Brain microvascular endothelial cell (primary cell): ENCODE data around the gene ELOVL7.
"Not testable (repeated sequence)": the region's sequence is repeated elsewhere in the genome, so short reads cannot be mapped to it uniquely, and the experiment has no call there.

Experiments used
- DNase-seq: peaks from one replicate; pipeline ENCODE4 v3.0.0-alpha.2; 2020
- H3K27ac ChIP-seq: fragments of 250-450 bp; sonication (Bioruptor Pico); 2 replicates; pipeline ENCODE4 v1.5.1; 2020; ENCODE audit warnings: mild to moderate bottlenecking, moderate library complexity
- H3K27me3 ChIP-seq: fragments of 250-450 bp; sonication (Bioruptor Pico); replicated peaks from 2 replicates; pipeline ENCODE4 v1.5.1; 2020; ENCODE audit warnings: mild to moderate bottlenecking
- H3K36me3 ChIP-seq: fragments of 250-450 bp; sonication (Bioruptor Pico); replicated peaks from 2 replicates; pipeline ENCODE4 v1.5.1; 2020; ENCODE audit warnings: mild to moderate bottlenecking
- H3K4me3 ChIP-seq: 2 replicates; pipeline ENCODE4 v1.5.1; 2011; ENCODE audit warnings: low read depth, mild to moderate bottlenecking, control low read depth, low read length, moderate library complexity
- in situ Hi-C: cut with HindIII; loops from 2 replicates; pipeline ENCODE4 v1.10.0; 2017; ENCODE audit warnings: low sequenced_read_pairs, low pct_ligation_motif_present
- TF ChIP-seq, protein P1 (sequence below): IDR thresholded peaks from 2 replicates; pipeline ENCODE4 v1.5.1; 2011; ENCODE audit warnings: low read depth, mild to moderate bottlenecking, moderate library complexity, low read length, control low read depth, inconsistent platforms; ENCODE audit errors: missing control alignments

Gene ELOVL7

DNA sequence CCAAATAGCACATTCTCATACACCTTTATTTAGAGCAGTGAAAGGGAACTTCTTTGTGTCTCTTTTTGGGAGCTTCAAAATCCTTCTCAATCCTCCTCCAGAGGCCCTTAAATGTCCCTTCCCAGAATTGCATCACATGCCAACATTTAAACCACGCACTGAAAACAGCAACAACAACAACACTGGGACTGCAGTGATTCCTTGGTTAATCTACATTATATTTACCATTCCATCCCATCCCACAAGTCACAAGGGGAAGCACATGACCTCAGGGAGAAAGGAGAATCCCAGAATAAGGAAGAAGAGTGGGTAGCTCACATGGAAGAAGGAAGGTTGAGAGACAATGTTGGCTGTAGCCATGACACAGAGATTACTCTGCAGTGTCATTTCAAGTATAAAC lies 41.1 kb downstream of the ELOVL7 start:
- TF ChIP-seq, protein P1, sequence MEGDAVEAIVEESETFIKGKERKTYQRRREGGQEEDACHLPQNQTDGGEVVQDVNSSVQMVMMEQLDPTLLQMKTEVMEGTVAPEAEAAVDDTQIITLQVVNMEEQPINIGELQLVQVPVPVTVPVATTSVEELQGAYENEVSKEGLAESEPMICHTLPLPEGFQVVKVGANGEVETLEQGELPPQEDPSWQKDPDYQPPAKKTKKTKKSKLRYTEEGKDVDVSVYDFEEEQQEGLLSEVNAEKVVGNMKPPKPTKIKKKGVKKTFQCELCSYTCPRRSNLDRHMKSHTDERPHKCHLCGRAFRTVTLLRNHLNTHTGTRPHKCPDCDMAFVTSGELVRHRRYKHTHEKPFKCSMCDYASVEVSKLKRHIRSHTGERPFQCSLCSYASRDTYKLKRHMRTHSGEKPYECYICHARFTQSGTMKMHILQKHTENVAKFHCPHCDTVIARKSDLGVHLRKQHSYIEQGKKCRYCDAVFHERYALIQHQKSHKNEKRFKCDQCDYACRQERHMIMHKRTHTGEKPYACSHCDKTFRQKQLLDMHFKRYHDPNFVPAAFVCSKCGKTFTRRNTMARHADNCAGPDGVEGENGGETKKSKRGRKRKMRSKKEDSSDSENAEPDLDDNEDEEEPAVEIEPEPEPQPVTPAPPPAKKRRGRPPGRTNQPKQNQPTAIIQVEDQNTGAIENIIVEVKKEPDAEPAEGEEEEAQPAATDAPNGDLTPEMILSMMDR: no peak
- no peak for DNase-seq
- in situ Hi-C loops: no loop called here
- no peak overlapping the region for H3K4me3 ChIP-seq
- no peaks in the 10 kb centered on the region for H3K36me3 ChIP-seq
- no peaks in the 10 kb centered on the region for H3K27me3 ChIP-seq
- H3K27ac ChIP-seq: no peak overlapping the region

DNA sequence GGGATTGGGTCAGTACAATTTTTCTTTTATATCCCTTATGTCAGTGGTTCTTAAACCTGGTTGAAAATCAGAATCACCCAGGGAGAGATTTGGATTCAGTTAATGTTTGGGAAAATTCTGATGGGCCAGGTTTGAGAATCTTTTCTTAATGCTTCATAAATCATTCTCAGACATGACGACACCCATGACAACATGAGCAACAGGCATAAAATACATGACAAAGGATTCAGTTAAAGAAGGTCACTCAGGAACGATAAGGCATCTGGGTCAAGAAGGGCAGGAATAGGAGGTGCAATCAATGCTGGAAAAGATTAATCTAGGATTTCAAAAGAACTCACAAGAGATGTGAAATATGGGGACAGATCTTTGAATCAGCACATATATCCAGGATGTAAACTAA lies 41.8 kb downstream of the ELOVL7 start:
- TF ChIP-seq, protein P1: no peak
- Histone ChIP-seq H3K36me3 (no peaks in the 10 kb centered on the region), H3K4me3 (no peak overlapping the region), H3K27me3 (no peaks in the 10 kb centered on the region), H3K27ac (no peak overlapping the region)
- DNase-seq: no peak
- in situ Hi-C loops: no loop called here

DNA sequence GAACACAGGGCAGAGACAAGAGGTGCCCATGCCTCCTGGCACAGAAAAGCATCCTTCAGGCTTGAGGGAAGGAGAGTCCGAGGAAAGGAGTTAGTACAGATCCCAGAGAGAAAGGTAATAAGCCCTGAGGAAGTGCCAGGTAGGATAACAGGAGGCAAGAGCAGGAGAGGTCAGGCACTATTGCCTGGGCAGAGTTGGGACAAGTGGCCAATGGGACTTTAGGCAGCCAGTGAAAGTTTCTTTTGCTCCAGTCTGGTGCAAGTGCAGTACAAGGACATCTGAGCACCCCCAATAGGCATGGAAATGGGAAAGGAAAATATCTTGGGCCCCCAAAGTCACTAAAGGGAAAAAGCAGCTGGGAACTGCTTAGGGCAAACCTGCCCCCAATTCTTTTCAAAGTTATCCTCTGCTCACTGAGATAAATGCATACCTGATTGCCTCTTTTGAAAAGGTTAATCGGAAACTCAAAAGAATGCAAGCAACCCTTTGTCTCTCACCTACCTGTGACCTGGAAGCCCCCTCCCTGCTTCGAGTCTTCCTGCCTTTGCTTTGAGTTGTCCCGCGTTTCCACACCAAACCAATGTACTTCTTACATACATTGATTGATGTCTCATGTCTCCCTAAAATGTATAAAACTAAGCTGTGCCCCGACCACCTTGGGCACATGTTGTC lies 46.5 kb downstream of the ELOVL7 start:
- no peak overlapping the region for H3K4me3 ChIP-seq
- no peak overlapping the region for H3K27ac ChIP-seq
- H3K36me3 ChIP-seq: no peaks in the 10 kb centered on the region
- H3K27me3 ChIP-seq: no peaks in the 10 kb centered on the region
- no peak for DNase-seq
- in situ Hi-C loops: no loop called here
- TF ChIP-seq, protein P1: no peak

DNA sequence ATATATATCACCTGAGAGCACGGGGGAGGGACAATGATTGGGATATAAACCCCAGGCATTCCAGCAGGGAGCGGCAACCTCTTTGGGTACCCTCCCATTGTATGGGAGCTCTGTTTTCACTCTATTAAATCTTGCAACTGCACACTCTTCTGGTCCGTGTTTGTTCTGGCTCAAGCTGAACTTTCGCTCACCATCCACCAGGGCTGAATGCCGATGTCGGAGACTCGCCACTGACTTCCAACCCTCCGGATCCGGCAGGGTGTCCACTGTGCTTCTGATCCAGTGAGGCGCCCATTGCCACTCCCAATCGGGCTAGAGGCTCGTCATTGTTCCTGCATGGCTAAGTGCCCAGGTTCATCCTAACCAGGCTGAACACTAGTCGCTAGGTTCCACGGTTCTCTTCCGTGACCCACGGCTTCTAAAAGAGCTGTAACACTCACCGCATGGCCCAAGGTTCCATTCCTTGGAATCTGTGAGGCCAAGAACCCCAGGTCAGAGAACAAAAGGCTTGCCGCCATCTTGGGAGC lies 48.6 kb downstream of the ELOVL7 start:
- in situ Hi-C loops, H3K27ac ChIP-seq, DNase-seq, H3K36me3 ChIP-seq, H3K27me3 ChIP-seq, H3K4me3 ChIP-seq: not testable (repeated sequence)

DNA sequence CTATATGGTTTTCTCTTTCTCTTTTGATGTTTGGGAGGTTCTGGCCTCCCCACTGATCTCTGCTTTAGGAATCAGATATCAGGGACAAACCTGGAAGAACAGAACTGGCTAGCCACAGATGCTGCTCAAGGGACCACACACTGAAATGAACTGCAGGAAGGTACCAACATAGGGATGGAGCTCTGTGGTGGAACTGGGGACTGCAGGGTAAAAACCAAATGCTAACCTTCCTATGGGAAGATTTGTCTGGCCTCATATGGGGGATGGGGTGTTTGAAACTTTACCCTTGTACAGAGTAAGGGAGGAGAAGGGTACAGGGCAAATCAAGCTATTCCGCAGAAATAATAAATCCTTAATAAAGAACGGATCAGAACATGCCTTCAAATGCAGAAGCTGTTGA lies 49.4 kb downstream of the ELOVL7 start:
- TF ChIP-seq, protein P1: no peak
- no peak overlapping the region for H3K4me3 ChIP-seq
- no peaks in the 10 kb centered on the region for H3K27me3 ChIP-seq
- in situ Hi-C loops: no loop called here
- DNase-seq: no peak
- no peaks in the 10 kb centered on the region for H3K36me3 ChIP-seq
- no peak overlapping the region for H3K27ac ChIP-seq

DNA sequence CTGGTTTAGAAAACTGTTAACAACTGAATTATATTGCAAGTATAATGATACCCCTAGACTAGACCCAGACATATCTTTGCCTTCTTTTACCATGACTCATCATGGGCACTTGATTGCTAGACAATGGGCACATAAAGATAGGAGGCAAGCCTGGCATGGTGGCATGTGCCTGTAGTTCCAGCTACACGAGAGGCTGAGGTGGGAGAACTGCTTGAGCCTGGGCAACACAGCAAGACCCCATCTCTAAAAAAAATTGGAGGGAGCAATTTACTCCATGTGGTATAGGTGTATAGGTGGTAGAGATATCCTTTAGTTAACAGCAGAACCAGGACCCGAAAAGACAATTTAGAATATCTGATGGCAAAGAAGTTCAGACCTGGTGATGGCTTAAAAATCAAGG lies 51.6 kb downstream of the ELOVL7 start:
- H3K36me3 ChIP-seq: no peaks in the 10 kb centered on the region
- in situ Hi-C loops: no loop called here
- TF ChIP-seq, protein P1: no peak
- no peaks in the 10 kb centered on the region for H3K27me3 ChIP-seq
- H3K27ac ChIP-seq: no peak overlapping the region
- no peak for DNase-seq
- no peak overlapping the region for H3K4me3 ChIP-seq
